Measurements from ENCODE around the gene PKIG. TPM values are rescaled to one million over a fixed set of nuclear protein-coding genes. Genes with fewer than 3 reads are reported as not detected.
"Not testable (repeated sequence)": the region's sequence is repeated elsewhere in the genome, so short reads cannot be mapped to it uniquely, and the experiment has no call there.

PKIG gene
- total RNA-seq = 45.2 TPM

DNA sequence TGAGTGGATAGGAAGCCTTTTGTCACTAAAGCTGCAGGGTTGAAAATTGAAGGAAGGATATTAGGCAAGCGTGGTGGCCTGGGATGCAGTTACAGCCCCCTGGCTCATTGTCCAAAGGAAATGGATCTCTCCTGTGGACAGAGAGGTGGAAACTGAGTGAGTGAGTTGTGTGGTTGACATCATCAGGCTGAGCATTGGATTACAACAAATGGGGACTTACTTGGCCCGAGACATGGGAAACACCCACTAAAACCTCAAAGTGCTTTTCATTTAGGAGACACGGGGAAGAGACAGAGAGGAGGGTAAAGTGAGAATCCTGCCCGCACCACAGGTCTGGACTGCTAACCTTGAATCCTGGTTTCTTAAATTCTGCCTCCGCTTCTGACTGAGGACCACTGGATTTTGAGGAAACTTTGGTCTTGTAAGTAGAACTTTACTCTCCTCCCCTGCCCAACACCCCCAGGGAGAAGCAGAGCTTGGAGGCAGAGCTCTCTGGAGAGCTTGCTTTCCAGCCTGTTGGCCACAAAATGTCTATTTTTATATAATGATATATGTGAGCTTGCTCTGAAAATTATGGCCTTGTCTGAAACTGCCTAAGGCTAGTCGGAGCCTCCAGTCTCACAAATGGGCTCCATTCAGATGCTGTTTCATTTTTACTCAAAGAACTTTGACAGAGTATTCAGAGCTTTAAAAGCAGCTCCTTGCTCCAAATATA, at the start of gene PKIG:
PKIG (plus strand) TSS at position 269 of the 715 bp plus-strand sequence. CDS start 31,978 bp downstream, outside the sequence.
- no peak for DNase-seq (ENCODE audit: low read depth in 2 of 3, low spot score in 2 of 3)

GRCh38 chr20:44532981-44533331, 49.4 kb upstream of the PKIG start:
- peak in 1 of 3 donors; percentile 40 for DNase-seq (ENCODE audit: low read depth in 2 of 3, low spot score in 2 of 3)

GRCh38 chr20:44533928-44534327, 48.5 kb upstream of the PKIG start:
- no peak for DNase-seq (ENCODE audit: low read depth in 2 of 3, low spot score in 2 of 3)

- no peak for DNase-seq (ENCODE audit: low read depth in 2 of 3, low spot score in 2 of 3)
Measured at GRCh38 chr20:44536175-44536574, 46.2 kb upstream of the PKIG start.

GRCh38 chr20:44537993-44538392, 44.4 kb upstream of the PKIG start:
- DNase-seq (ENCODE audit: low read depth in 2 of 3, low spot score in 2 of 3) = no peak

- DNase-seq (ENCODE audit: low read depth in 2 of 3, low spot score in 2 of 3) = no peak
Measured at GRCh38 chr20:44540834-44541233, 41.5 kb upstream of the PKIG start.

DNA sequence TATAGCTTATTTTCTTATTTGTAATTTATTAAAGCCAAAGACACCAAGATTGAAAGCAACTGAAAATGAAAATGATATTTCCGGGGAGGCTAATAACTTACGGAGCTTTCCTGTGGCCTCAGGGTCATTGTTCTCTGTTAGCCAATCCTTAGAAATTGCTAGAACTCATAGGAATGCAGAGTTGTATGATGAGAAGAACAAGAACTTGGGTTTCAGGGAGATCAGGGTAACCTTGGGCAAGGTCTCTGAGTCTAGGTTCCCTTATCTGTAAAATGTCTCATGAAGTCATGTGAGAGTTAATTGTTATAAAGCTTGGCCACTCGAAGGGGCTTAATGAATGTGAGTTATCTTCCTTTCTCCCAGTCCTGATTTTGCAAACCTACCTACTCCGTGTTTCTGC, 40.4 kb upstream of the PKIG start:
- no peak for DNase-seq (ENCODE audit: low read depth in 2 of 3, low spot score in 2 of 3)

DNA sequence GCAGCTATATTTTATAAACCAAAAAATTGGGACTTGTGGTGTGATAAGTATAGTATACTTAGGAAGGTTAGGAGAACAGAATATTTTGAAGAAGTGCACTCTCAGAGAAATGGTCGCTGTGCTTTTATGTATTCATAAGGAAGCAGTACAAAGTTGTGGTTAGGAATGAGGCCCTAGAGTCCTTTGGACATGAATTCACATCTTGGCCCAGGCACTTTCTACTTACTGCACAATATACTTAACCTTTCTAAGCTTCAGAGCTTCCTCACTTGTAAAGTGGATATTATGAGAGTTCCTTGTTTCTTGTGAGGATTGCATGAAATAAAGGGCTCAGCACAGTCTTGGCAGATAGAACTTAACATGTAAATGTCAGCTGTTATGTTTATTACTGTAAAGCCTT, 39.5 kb upstream of the PKIG start:
- DNase-seq (ENCODE audit: low read depth in 2 of 3, low spot score in 2 of 3) = no peak

- DNase-seq (ENCODE audit: low read depth in 2 of 3, low spot score in 2 of 3) = no peak
Measured at GRCh38 chr20:44543358-44543757, 39.0 kb upstream of the PKIG start.

DNA sequence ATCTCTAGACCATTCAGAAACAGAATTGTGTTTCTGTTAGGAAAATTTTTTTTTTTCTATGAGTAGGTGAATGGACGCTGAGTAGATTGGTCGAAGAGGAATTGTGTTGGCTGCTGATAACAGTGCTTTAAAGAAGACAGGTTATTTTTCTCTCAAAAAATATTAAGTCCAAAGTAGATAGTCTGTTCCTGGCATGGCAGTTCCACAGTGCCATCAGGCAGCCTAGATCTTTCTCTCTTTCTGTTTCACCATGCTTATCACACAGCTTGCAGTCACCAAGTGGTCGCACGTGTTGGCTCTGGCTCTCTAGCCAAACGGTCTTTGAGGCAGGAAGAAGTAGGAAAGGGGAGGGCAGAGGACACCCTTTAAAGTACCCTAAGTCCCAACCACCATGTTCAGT, 38.1 kb upstream of the PKIG start:
- peak in 2 of 3 donors; percentile 68 to 77 for DNase-seq (ENCODE audit: low read depth in 2 of 3, low spot score in 2 of 3)

DNA sequence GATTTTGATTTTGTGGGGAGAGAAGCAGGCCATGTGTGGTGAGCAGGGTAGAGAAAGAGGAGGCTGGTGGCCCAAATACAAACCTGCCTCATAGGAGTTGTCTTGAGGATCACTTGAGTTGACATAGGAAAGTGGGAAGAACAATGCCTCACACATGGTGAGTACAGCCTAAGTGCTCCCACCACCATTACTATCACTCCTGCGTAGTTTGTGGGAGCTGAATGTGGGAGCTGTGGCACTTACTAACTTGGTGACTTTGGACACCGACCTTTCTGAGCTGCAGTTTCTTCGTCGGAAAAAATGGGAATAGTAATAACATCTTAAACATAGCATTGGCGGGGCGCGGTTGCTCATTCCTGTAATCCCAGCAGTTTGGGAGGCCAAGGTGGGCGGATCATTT, 35.0 kb upstream of the PKIG start:
- DNase-seq (ENCODE audit: low read depth in 2 of 3, low spot score in 2 of 3) = no peak

GRCh38 chr20:44549123-44549522, 33.3 kb upstream of the PKIG start:
- no peak for DNase-seq (ENCODE audit: low read depth in 2 of 3, low spot score in 2 of 3)

GRCh38 chr20:44552050-44552449, 30.3 kb upstream of the PKIG start:
- DNase-seq (ENCODE audit: low read depth in 2 of 3, low spot score in 2 of 3) = no peak

- DNase-seq (ENCODE audit: low read depth in 2 of 3, low spot score in 2 of 3) = no peak
Measured at GRCh38 chr20:44552568-44552949, 29.8 kb upstream of the PKIG start.

- peak in 1 of 3 donors; percentile 38 for DNase-seq (ENCODE audit: low read depth in 2 of 3, low spot score in 2 of 3)
Measured at GRCh38 chr20:44552950-44553908, 29.1 kb upstream of the PKIG start.

- no peak for DNase-seq (ENCODE audit: low read depth in 2 of 3, low spot score in 2 of 3)
Measured at GRCh38 chr20:44559302-44559701, 23.1 kb upstream of the PKIG start.

DNA sequence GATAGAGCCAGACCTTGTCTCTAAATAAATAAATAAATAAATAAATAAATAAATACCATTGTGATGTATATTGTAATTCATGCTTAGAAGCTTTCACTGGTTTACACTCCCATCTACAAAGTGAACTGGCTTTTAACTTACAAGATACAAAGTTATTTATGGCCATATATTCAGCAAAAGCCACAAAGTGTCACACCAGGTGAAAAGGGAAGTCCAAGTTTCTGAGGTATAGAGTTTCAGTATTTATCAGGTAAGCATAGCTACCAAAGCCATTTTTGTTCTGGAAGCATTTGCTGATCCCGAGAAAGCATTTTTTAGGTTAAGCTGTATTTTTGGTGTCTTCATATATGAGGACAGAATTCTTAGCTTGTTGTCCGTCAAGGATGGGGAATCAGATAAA, 22.1 kb upstream of the PKIG start:
- no peak for DNase-seq (ENCODE audit: low read depth in 2 of 3, low spot score in 2 of 3)

GRCh38 chr20:44560818-44561217, 21.6 kb upstream of the PKIG start:
- not testable (repeated sequence) for DNase-seq (ENCODE audit: low read depth in 2 of 3, low spot score in 2 of 3)

DNA sequence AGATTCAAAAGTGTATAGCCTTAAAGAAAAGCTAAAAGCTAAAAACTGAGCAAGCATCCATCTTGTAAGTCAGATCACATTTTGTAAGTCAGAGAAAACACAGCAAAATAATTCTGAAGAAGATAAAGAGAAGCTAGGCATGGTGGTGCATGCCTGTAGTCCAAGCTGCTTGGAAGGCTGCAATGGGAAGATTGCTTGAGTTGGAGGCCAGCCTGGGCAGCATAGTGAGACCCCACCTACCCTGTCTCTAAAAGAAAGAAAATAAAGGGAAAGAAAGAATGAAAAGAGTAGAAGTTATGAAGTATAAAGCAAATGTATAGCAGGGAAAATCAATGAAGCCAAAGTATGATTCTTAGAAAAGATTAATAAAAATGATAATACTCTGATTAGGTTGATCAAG, 20.5 kb upstream of the PKIG start:
- no peak for DNase-seq (ENCODE audit: low read depth in 2 of 3, low spot score in 2 of 3)

- DNase-seq (ENCODE audit: low read depth in 2 of 3, low spot score in 2 of 3) = no peak
Measured at GRCh38 chr20:44566018-44566417, 16.4 kb upstream of the PKIG start.

- no peak for DNase-seq (ENCODE audit: low read depth in 2 of 3, low spot score in 2 of 3)
Measured at GRCh38 chr20:44566811-44567210, 15.6 kb upstream of the PKIG start.

DNA sequence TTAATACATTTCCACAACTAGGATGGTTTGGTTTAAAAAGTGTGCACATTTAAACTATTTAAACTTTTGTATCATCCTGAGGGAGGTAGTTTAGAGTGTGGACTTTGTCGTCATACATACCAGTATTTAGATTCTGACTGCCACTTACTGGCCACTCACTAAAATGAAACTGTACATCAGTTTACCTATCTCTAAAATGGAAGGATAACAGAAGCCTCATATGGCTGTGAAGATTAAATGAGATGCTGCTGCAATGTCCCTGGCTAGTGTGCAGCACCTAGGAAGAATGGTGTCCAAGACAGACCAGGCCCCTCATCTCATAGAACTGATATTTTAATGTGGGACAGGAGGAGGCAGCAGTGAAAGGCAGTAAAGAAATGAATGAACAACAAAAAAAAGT, 12.0 kb upstream of the PKIG start:
- no peak for DNase-seq (ENCODE audit: low read depth in 2 of 3, low spot score in 2 of 3)
